RWPE2 (cell line): Measurements from ENCODE around the gene ARMH1.
"Not testable (repeated sequence)": the region's sequence is repeated elsewhere in the genome, so short reads cannot be mapped to it uniquely, and the experiment has no call there.

ENCODE experiments used
- ATAC-seq: fragments of 200-7000 bp; cut with Tn5 transposase; 3 replicates; pipeline ENCODE4 v1.9.1; 2021; ENCODE audit warnings: low read depth
- DNase-seq: peaks from one replicate; pipeline ENCODE4 v3.0.0-alpha.2; 2020; ENCODE audit warnings: low spot score
- H3K27ac ChIP-seq: fragments of 450-650 bp; 2 replicates; pipeline ENCODE4 v1.5.1; 2017; ENCODE audit warnings: mild to moderate bottlenecking; ENCODE audit not compliant: poor library complexity, severe bottlenecking
- H3K27me3 ChIP-seq: fragments of 250-450 bp; sonication (Bioruptor Pico); 2 replicates; pipeline ENCODE4 v1.5.1; 2021; ENCODE audit warnings: mild to moderate bottlenecking, moderate library complexity; ENCODE audit not compliant: insufficient read depth, poor library complexity, severe bottlenecking
- H3K36me3 ChIP-seq: fragments of 250-450 bp; sonication (Bioruptor Pico); 2 replicates; pipeline ENCODE4 v1.5.1; 2020; ENCODE audit warnings: low read depth, mild to moderate bottlenecking, moderate library complexity
- H3K4me1 ChIP-seq: fragments of 250-450 bp; sonication (Bioruptor Pico); 2 replicates; pipeline ENCODE4 v1.5.1; 2021; ENCODE audit warnings: mild to moderate bottlenecking, moderate library complexity; ENCODE audit not compliant: insufficient read depth, poor library complexity, severe bottlenecking
- H3K4me3 ChIP-seq: fragments of 250-450 bp; sonication (Bioruptor Pico); 2 replicates; pipeline ENCODE4 v1.5.1; 2021; ENCODE audit warnings: mild to moderate bottlenecking, moderate library complexity; ENCODE audit not compliant: severe bottlenecking
- H3K9me3 ChIP-seq: fragments of 250-450 bp; sonication (Bioruptor Pico); 2 replicates; pipeline ENCODE4 v1.5.1; 2021; ENCODE audit warnings: mild to moderate bottlenecking, moderate library complexity; ENCODE audit not compliant: severe bottlenecking
- TF ChIP-seq, protein P1 (sequence below): fragments of 450-650 bp; IDR thresholded peaks from one replicate; pipeline ENCODE4 v1.5.1; 2017; ENCODE audit warnings: mild to moderate bottlenecking, moderate library complexity; ENCODE audit not compliant: poor library complexity, severe bottlenecking

The ARMH1 gene

DNA sequence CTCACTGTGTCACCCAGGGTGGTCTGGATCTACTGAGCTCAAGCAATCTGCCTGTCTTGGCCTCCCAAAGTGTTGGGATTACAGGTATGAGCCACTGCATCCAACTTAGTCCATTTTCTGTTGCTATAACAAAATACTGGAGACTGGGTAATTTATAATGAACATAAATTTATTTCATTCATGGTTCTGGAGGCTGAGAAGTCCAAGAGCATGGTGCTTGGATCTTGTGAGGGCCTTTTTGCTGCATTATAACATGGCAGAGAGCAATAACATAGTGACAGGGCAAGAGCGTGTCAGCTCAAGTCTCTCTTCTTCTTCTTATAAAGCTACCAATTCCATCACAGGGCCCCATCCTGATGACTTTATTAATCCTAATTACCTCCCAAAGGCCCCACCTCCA lies 61.5 kb downstream of the ARMH1 start:
- Histone ChIP-seq H3K27me3 (no peaks in the 10 kb centered on the region), H3K9me3 (no peaks in the 10 kb centered on the region), H3K36me3 (peaks cover 2% of the 10 kb centered on the region), H3K27ac (no peak overlapping the region), H3K4me1 (peaks cover 11% of the 10 kb centered on the region), H3K4me3 (no peak overlapping the region)
- ATAC-seq (no peak), DNase-seq (no peak)
- TF ChIP-seq, protein P1, sequence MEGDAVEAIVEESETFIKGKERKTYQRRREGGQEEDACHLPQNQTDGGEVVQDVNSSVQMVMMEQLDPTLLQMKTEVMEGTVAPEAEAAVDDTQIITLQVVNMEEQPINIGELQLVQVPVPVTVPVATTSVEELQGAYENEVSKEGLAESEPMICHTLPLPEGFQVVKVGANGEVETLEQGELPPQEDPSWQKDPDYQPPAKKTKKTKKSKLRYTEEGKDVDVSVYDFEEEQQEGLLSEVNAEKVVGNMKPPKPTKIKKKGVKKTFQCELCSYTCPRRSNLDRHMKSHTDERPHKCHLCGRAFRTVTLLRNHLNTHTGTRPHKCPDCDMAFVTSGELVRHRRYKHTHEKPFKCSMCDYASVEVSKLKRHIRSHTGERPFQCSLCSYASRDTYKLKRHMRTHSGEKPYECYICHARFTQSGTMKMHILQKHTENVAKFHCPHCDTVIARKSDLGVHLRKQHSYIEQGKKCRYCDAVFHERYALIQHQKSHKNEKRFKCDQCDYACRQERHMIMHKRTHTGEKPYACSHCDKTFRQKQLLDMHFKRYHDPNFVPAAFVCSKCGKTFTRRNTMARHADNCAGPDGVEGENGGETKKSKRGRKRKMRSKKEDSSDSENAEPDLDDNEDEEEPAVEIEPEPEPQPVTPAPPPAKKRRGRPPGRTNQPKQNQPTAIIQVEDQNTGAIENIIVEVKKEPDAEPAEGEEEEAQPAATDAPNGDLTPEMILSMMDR = no peak

DNA sequence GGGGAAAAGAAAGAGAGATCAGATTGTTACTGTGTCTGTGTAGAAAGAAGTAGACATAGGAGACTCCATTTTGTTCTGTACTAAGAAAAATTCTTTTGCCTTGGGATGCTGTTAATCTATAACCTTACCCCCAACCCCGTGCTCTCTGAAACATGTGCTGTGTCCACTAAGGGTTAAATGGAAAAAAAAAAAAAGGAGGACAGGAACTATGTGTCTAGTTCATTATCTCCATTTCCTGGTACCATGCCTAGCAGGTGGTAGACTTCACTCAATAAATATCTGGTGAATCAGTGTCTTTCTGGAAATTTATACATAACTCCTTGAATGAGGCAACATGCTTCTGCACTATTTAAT lies 64.4 kb downstream of the ARMH1 start:
- H3K9me3 ChIP-seq, ATAC-seq, DNase-seq, H3K4me1 ChIP-seq, H3K27me3 ChIP-seq: not testable (repeated sequence)
- Histone ChIP-seq H3K36me3 (peaks cover 30% of the 10 kb centered on the region), H3K4me3 (peak overlapping the region; percentile 68), H3K27ac (peak overlapping the region; percentile 53)

DNA sequence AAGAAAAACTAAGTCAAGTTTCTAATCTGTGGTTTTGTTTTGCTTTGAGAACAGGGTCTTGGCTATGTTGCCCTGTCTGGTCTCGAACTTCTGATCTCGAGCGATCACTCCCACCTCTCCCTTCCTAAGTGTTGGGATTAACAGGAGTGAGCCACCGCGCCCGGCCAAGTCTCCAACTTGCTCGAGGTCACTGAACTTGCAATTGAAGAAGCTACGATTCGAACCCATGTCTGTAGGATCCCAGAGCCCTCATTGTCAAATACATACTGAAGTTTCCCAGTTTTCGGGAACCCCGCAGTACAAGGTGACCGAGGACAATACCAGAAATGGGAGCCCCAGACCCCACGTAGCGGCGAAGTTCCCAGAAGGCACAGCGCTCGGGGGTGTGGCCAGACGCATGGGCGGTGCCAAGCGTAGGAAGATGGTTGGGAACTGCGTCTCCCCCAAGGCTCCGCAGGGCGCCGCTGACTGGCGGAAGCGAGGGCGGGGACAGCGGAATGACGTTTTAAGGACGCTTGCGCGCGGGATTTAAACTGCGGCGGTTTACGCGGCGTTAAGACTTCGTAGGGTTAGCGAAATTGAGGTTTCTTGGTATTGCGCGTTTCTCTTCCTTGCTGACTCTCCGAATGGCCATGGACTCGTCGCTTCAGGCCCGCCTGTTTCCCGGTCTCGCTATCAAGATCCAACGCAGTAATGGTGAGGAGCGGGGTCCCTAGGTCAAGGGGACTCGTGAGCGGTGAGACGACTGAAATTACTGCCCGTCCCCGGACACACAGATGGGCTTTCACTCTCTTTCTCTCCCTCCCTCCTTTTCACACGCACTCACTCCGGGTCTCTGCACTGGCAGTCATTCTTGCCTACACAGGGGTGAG lies 65.0 kb downstream of the ARMH1 start, which contains the start of gene KIF2C:
Gene KIF2C (plus strand): TSS at position 531 of the 872 bp plus-strand sequence. CDS start 96 bp downstream, at position 627.
- Histone ChIP-seq H3K27me3 (no peaks in the 10 kb centered on the region), H3K27ac (peak within 1 kb of the TSS; percentile 53), H3K36me3 (peaks cover 36% of the 10 kb centered on the region), H3K4me3 (peak within 1 kb of the TSS; percentile 68), H3K4me1 (peaks cover 3% of the 10 kb centered on the region), H3K9me3 (no peaks in the 10 kb centered on the region)
- ATAC-seq (peak; percentile 98), DNase-seq (peak; percentile 95)
- TF ChIP-seq, protein P1 = no peak

DNA sequence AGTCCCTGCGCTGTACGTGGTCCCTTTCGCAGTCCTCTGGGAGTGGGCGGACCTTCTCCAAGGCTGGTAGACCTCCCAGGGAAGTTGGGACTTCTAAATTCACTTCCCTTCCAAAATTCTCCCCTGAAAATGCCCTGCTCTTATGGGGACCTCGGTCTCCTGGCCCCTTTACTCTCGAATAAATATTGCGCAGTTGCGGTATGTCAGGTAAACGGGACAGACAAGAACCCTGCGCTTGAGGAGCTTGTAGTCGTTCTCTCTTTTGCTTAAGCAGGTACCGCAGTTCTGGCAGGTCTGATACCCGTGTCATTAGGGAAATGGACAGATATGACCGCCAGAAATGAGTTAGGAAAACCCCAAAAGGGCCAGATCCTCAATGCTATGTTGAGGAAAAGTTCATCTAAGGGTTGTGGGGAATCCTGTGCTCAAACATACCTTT lies 65.7 kb downstream of the ARMH1 start:
- H3K27me3 ChIP-seq = no peaks in the 10 kb centered on the region
- H3K27ac ChIP-seq = peak overlapping the region; percentile 53
- H3K4me3 ChIP-seq = peak overlapping the region; percentile 68
- peaks cover 43% of the 10 kb centered on the region for H3K36me3 ChIP-seq
- TF ChIP-seq, protein P1 = no peak
- DNase-seq = no peak
- peaks cover 3% of the 10 kb centered on the region for H3K4me1 ChIP-seq
- no peaks in the 10 kb centered on the region for H3K9me3 ChIP-seq
- ATAC-seq = peak; percentile 38; the same call in 2 of the 3 replicates

DNA sequence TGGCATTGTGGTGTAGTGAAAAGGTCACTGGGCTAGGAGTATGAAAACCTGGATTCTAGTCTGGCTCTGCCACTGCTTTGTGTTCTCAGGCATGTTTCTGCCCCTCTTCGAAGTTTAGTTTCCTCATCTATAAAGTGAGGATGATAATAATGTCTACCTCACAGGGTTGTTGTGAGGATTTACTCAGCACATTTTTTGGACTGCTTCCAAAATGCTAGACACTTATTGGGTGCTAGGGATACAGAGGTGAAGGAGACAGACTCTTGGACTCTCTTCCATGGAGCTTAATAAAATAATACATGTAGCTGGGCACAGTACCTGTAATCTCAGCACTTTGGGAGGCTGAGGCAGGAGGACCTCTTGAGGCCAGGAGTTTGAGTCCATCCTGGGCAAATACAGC lies 68.7 kb downstream of the ARMH1 start:
- peaks cover 3% of the 10 kb centered on the region for H3K4me1 ChIP-seq
- no peaks in the 10 kb centered on the region for H3K27me3 ChIP-seq
- no peaks in the 10 kb centered on the region for H3K9me3 ChIP-seq
- no peak overlapping the region for H3K27ac ChIP-seq
- ATAC-seq (no peak), DNase-seq (no peak)
- no peak overlapping the region for H3K4me3 ChIP-seq
- TF ChIP-seq, protein P1 = no peak
- H3K36me3 ChIP-seq = peaks cover 72% of the 10 kb centered on the region
